Right hindlimb (tissue), 1 donor: Measurements from ENCODE around the gene CNOT1.
A peak's percentile ranks its signal among the peaks of the same experiment; 100 is the strongest.
"Not testable (repeated sequence)": the region's sequence is repeated elsewhere in the genome, so short reads cannot be mapped to it uniquely, and the experiment has no call there.

Experiments used
- DNase-seq: peaks from one replicate; pipeline ENCODE4 v3.0.0-alpha.2; 2018

The CNOT1 gene

GRCh38 chr16:58637021-58637420, 7.4 kb upstream of the CNOT1 start:
- DNase-seq, result not testable (repeated sequence)

GRCh38 chr16:58636466-58636865, 6.8 kb upstream of the CNOT1 start:
- no peak for DNase-seq

DNA sequence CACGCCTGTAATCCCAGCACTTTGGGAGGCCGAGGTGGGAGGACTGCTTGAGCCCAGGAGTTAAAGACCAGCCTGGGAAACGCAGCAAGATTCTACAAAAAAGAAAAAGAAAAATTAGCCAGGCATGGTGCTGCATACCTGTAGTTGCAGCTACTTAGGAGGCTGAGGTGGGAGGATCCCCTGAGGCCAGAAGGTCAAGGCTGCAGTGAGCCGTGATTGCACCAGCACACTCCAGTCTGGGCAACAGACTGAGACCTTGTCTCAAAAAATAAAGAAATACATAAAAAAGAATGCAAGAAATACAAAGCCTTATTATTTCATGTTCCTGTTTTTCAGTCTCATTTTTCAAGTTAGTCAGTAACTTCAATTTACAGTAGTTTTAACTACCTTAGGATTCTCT, 5.9 kb upstream of the CNOT1 start:
- no peak for DNase-seq

GRCh38 chr16:58634265-58634802, 4.7 kb upstream of the CNOT1 start:
- no peak for DNase-seq

DNA sequence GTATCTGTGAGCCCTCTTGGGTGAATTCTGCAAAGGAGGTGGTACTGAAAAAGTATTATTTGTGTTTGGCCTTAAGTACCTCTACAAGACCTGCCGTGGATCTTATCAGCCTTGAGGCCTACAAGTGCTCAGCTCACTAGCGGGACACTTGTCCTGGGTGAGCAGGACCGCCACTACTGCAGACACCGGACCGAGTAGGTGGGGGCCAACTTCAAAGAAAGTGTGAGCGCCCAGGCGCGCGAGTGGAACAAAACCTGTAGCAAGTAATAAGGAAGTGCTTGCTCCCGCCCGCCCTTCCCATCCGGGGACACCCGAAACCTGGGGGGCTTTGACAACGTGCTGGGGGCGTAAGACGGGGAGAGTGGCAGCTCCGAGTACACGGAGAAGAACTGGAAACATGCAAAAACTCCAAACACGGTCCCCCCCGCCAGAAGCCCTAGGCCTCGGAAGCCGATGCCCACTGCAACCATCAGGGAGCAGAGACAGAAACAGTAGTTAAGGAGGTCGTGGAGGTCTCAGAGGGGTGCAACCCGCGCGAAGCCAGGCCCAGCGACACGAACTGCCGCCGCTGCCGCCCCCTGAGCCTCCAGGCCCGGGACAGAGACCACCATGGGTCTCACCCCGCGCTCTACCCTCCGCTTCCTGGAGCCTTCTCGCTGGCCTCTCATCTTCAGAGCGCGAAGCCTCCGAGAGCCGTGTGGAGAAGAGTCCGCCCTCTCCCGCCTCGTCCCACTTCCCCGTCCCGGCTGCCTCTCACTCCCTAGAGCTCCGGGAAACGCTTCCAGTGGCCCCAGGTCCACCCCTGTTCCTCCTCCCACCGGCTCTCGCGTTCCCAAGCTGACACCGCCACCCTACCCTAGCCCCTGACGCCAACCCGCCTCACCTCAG, 537 bp downstream of the CNOT1 start:
- DNase-seq, result peak; percentile 61

- DNase-seq, result no peak
Measured at GRCh38 chr16:58624209-58624608, 5.4 kb downstream of the CNOT1 start.

GRCh38 chr16:58620396-58620795, 9.2 kb downstream of the CNOT1 start:
- DNase-seq, result no peak

DNA sequence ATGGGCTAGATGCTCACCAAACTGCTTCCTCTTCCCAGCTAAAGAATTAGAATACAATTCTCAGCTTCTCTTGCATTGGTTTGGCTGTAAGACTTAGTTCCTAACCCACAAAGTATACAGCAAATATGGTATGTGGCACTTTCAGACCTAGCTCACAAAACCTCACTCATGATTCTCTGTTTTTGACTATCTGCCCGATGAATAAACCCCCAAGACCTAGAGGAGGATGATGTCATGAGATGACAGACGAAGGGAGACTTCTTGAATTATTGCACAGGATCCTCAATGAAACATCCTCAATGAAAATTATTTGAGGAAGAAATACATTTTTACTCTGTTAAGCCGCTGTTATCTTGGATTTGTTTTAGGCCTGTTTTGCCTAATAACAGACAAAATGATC, 14.3 kb downstream of the CNOT1 start:
- DNase-seq, result no peak

- DNase-seq, result no peak
Measured at GRCh38 chr16:58614860-58615259, 14.8 kb downstream of the CNOT1 start.

GRCh38 chr16:58614212-58614611, 15.4 kb downstream of the CNOT1 start:
- no peak for DNase-seq

DNA sequence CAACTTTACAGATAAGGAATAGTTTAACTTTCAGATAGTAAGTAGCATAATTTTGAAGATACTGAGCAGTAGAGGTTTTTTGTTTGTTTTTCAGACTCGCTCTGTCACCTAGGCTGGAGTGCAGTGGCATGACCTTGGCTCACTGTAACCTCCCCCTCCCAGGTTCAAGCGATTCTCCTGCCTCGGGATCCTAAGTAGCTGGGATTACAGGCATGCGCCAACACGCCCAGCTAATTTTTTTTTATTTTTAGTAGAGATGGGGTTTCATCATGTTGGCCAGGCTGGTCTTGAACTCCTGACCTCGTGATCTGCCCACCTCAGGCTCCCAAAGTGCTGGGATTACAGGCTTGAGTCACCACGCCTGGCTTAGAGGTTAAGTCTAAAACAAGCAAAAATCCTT, 16.7 kb downstream of the CNOT1 start:
- DNase-seq, result not testable (repeated sequence)

GRCh38 chr16:58608601-58609136, 21.0 kb downstream of the CNOT1 start:
- DNase-seq, result no peak

GRCh38 chr16:58605562-58605961, 24.1 kb downstream of the CNOT1 start:
- DNase-seq, result no peak

DNA sequence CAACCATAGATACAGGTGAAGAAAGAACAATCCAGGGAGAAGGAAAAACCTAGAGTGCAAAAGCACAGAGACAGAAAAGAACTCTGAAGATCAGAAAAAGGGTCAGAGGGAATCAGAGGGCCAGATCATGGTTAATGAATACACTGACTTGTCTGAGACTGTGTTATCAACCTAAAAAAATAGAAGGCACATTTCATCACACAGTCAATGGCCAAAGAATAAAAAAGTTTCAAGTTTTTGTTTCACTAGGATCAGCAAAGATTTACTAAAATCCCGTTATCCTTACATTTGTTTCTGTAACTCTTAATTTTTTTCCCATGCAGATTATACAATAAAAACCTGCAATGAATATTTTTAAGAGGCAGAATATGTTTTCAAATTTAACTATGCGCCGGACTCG, 38.5 kb downstream of the CNOT1 start:
- no peak for DNase-seq

DNA sequence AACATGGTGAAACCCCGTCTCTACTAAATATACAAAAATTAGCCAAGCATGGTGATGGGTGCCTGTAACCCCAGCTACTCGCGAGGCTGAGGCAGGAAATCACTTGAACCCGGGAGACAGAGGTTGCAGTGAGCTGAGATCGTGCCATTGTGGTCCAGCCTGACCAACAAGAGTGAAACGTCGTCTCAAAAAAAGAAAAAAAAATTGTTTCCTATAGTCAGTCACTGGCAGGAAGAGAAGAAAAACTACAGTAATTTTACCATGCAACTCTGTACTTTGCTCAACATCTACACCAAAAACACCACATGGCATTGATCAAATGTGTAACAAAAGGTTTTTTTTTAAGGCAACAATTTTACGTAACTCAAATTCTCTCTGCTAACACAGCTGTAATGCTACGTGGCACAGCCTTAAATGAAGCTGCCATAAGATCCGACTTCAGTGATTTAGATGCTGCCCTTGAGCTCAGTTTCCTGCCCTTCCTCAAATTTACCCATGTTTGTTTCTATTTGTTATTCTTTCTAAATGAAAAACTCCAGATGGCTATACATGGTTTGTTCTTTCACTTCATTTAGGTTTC, 40.2 kb downstream of the CNOT1 start:
- no peak for DNase-seq

DNA sequence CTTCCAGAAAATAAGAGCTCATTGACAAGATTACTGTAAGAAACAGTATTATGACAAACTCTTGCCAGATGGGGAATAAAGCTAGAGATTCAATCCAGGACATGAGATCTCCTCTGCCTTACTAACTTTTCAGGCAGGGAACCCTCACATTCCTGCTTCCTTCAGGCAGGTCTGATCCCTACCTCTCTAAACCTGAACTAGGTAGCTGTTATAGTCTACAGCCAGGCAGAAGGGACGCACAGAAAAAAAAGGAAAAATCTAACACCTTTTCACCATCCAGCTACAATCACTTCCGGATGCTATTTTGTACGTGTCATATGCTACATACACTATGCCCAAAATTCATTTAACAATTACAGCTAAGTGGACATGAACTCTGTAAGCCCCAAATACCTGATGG, 41.2 kb downstream of the CNOT1 start:
- DNase-seq, result no peak

DNA sequence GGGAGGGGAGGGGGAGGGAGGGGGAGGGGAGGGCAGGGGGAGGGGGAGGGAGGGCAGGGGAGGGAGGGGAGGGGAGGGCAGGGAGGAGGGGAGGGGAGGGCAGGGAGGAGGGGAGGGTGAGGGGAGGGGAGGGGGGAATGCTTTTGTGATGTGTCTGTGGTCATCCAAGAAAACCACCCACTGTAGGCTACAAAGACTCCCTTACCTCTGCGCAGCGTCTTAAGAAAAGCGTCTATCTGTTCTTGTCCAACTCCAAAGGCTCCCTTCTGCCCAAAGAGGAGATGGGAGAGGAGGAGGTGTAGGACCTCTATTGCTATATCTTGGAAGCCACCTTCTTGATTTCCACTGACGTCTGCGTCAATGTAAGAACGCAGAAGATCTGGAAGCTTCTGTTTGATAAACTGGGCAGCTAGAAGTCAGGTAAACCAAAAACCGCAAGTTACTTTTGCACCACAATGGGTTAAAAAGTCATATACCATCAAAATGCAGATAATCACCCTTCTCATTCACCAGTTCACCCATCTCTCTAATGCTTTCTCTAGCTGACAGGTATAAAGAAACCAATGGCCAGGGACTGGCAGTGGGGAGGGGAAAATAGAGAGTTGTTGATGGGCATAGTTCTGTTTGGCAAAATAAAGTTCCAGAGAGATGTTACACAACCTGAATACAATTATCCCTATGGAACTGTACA, 43.1 kb downstream of the CNOT1 start:
- no peak for DNase-seq

GRCh38 chr16:58584831-58585505, 44.7 kb downstream of the CNOT1 start:
- no peak for DNase-seq

DNA sequence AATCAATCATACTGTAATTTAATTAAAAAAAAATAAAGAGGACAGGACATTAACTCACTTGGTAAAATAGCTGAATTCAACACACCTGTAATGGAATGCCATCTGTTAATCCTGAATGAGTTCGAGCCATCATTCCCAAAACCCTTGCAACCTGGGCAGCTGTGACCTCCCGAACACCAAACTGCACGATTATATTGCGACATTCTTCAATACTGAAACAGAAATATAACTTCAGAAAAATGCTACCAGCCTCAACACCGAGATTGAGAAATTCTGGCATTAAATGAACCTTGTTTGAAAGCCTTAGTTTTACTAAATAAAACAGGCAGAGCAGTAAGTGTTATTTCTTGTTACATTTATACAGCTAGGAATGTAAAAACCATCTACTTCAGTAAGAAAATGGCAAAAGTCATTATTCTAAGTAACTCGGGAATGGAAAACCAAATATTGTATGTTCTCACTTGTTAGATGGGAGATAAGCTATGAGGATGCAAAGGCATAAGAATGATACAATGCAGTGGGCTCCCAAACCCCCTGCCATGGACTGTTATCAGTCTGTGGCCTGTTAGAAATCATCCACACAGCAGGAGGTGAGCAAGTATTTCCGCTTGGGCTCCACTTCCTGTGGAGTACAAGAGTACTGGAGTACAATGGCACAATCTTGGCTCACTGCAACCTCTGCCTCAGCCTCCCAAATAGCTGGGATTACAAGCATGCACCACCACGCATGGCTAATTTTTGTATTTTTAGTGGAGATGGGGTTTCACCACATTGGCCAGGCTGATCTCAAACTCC, 46.5 kb downstream of the CNOT1 start:
- DNase-seq, result no peak

GRCh38 chr16:58582133-58582532, 47.5 kb downstream of the CNOT1 start:
- no peak for DNase-seq

DNA sequence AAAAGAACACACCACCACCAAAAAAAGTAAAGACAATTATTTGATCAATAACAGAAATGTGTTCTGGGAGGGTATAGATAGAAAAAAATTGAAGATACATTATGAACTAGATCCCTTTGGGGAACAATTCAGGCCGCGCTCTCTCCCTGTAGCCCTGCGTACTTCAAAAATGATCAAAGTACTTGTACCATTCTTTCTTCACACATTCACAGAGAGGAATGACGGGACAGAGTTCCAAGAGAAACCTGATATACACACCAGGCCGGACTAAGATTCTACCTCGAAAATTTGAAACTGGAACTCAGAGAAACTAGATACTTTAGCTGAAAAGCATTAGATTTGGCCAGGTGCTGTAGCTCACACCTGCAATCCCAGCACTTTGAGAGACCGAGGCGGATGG, 50.0 kb downstream of the CNOT1 start:
- no peak for DNase-seq

DNA sequence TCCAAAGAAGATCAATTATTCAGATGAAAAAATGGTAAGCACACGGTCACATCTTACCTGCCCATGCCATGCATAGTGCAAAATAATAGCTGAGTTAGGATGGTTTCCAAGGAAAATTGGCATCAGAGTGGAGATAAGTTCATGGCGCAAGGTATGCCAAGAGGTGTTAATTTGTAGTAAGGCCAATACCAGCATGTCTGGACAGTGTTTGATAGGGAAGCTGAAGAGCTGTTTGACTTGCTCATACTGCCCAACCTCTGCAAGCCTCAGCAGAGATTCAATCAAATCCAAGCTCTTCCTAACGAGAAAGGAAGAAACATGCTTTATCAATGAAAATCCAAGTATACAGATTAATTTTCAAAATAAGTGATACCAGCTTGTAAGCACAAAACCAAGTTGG, 51.0 kb downstream of the CNOT1 start:
- no peak for DNase-seq
